DOHH2 (cell line): ENCODE measurements around the gene PPM1G.
"Not testable (repeated sequence)": the region's sequence is repeated elsewhere in the genome, so short reads cannot be mapped to it uniquely, and the experiment has no call there.

Source experiments
- EZH2phosphoT487 ChIP-seq: fragments of 200-600 bp; sonication (generic); IDR thresholded peaks from 2 replicates; pipeline ENCODE4 v1.6.1; 2017; ENCODE audit warnings: borderline replicate concordance, mild to moderate bottlenecking, antibody characterized with exemption, low read length, moderate library complexity, mixed read lengths
- TF ChIP-seq, protein P1 (sequence below): fragments of 200-600 bp; sonication (generic); IDR thresholded peaks from one replicate; pipeline ENCODE4 v1.5.1; 2014; ENCODE audit warnings: antibody characterized with exemption, mild to moderate bottlenecking, low read depth, low read length; ENCODE audit not compliant: poor library complexity, severe bottlenecking

DNA sequence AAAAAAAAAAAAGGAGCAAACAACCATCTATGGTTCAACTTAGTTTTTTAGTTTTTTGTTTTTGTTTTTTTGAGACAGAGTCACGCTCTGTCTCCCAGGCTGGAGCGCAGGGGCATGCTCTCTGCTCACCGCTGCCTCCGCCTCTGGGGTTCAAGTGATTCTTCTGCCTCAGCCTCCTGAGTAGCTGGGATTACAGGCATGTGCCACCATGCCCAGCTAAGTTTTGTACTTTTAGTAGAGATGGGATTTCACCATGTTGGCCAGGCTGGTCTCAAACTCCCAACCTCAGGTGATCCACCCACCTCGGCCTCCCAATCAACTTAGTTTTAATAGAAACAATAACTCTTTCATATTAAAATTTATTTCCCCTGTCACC, 56.0 kb downstream of the PPM1G start:
- TF ChIP-seq, protein P1, sequence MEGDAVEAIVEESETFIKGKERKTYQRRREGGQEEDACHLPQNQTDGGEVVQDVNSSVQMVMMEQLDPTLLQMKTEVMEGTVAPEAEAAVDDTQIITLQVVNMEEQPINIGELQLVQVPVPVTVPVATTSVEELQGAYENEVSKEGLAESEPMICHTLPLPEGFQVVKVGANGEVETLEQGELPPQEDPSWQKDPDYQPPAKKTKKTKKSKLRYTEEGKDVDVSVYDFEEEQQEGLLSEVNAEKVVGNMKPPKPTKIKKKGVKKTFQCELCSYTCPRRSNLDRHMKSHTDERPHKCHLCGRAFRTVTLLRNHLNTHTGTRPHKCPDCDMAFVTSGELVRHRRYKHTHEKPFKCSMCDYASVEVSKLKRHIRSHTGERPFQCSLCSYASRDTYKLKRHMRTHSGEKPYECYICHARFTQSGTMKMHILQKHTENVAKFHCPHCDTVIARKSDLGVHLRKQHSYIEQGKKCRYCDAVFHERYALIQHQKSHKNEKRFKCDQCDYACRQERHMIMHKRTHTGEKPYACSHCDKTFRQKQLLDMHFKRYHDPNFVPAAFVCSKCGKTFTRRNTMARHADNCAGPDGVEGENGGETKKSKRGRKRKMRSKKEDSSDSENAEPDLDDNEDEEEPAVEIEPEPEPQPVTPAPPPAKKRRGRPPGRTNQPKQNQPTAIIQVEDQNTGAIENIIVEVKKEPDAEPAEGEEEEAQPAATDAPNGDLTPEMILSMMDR, result not testable (repeated sequence)
- not testable (repeated sequence) for TF ChIP-seq EZH2phosphoT487
